Neural cell (in vitro differentiated cells): ENCODE results near the gene SCUBE2. TPM values are rescaled to one million over a fixed set of nuclear protein-coding genes. Genes with fewer than 3 reads are reported as not detected.
A peak's percentile ranks its signal among the peaks of the same experiment; 100 is the strongest.

Experiments
- H2AFZ ChIP-seq: fragments of 200-600, 300-800 bp; sonication (generic), shearing (Covaris generic); 2 replicates; pipeline ENCODE4 v1.6.0; 2014; ENCODE audit warnings: low read depth, mild to moderate bottlenecking, antibody characterized with exemption, low read length, moderate library complexity
- H3F3A ChIP-seq: fragments of 200-600 bp; shearing (Covaris generic); 2 replicates; pipeline ENCODE4 v1.6.1; 2016; ENCODE audit warnings: mild to moderate bottlenecking, moderate library complexity, mixed read lengths, antibody characterized with exemption, low read length; ENCODE audit not compliant: insufficient read depth, poor library complexity, severe bottlenecking
- H3K27ac ChIP-seq: fragments of 200-600, 300-800 bp; sonication (generic), shearing (Covaris generic); 2 replicates; pipeline ENCODE4 v1.5.1; 2014; ENCODE audit warnings: mild to moderate bottlenecking, low read length, moderate library complexity
- H3K27me3 ChIP-seq: fragments of 300-800, 200-600 bp; sonication (generic), shearing (Covaris generic); 2 replicates; pipeline ENCODE4 v1.6.0; 2014; ENCODE audit warnings: mild to moderate bottlenecking, low read depth, low read length, moderate library complexity; ENCODE audit not compliant: insufficient read depth
- H3K36me3 ChIP-seq: fragments of 300-800, 200-600 bp; sonication (generic), shearing (Covaris generic); 2 replicates; pipeline ENCODE4 v1.5.1; 2014; ENCODE audit warnings: mild to moderate bottlenecking, antibody characterized with exemption, low read length, moderate library complexity; ENCODE audit not compliant: insufficient read depth
- H3K4me2 ChIP-seq: fragments of 300-800, 200-600 bp; sonication (generic), shearing (Covaris generic); 2 replicates; pipeline ENCODE4 v1.6.0; 2014; ENCODE audit warnings: mild to moderate bottlenecking, low read length
- H3K4me3 ChIP-seq: fragments of 300-800, 200-600 bp; sonication (generic), shearing (Covaris generic); 2 replicates; pipeline ENCODE4 v1.5.1; 2014; ENCODE audit warnings: mild to moderate bottlenecking, low read length, moderate library complexity
- H3K79me2 ChIP-seq: fragments of 200-600 bp; shearing (Covaris generic); replicated peaks from 2 replicates; pipeline ENCODE4 v1.6.0; 2014; ENCODE audit warnings: mild to moderate bottlenecking, low read length, moderate library complexity; ENCODE audit not compliant: insufficient read depth
- H3K9ac ChIP-seq: fragments of 300-800, 200-600 bp; sonication (generic), shearing (Covaris generic); 2 replicates; pipeline ENCODE4 v1.6.1; 2016; ENCODE audit warnings: mild to moderate bottlenecking, low read length, mixed read lengths
- H3K9me2 ChIP-seq: fragments of 200-600 bp; shearing (Covaris generic); 2 replicates; pipeline ENCODE4 v1.6.1; 2016; ENCODE audit warnings: mild to moderate bottlenecking, low read length, mixed read lengths; ENCODE audit not compliant: insufficient read depth
- H3K9me3 ChIP-seq: fragments of 200-600, 300-800 bp; sonication (generic), shearing (Covaris generic); 2 replicates; pipeline ENCODE4 v1.6.1; 2016; ENCODE audit warnings: mild to moderate bottlenecking, mixed run types, low read length, moderate library complexity, mixed read lengths
- H4K20me1 ChIP-seq: fragments of 200-600 bp; shearing (Covaris generic); 2 replicates; pipeline ENCODE4 v1.6.1; 2016; ENCODE audit warnings: mild to moderate bottlenecking, mixed run types; ENCODE audit not compliant: insufficient read depth
- EP300 ChIP-seq: fragments of 450-650 bp; conservative IDR thresholded peaks from 2 replicates; pipeline ENCODE4 v1.6.1; 2014; ENCODE audit warnings: antibody characterized with exemption, mild to moderate bottlenecking, moderate library complexity; ENCODE audit not compliant: poor library complexity, severe bottlenecking
- EZH2 ChIP-seq: fragments of 200-600, 300-800 bp; shearing (Covaris generic), sonication (generic); IDR thresholded peaks from 2 replicates; pipeline ENCODE4 v1.6.1; 2014; ENCODE audit warnings: antibody characterized with exemption, low read length, borderline replicate concordance, mild to moderate bottlenecking; ENCODE audit not compliant: insufficient read depth, poor library complexity, severe bottlenecking
- MXI1 ChIP-seq: fragments of 450-650 bp; conservative IDR thresholded peaks from 2 replicates; pipeline ENCODE4 v1.6.1; 2014; ENCODE audit warnings: antibody characterized with exemption, mild to moderate bottlenecking; ENCODE audit not compliant: poor library complexity, severe bottlenecking
- POLR2AphosphoS5 ChIP-seq: IDR thresholded peaks from 2 replicates; pipeline ENCODE4 v1.6.1; 2012
- RAD21 ChIP-seq: fragments of 450-650 bp; conservative IDR thresholded peaks from 2 replicates; pipeline ENCODE4 v1.6.1; 2014; ENCODE audit warnings: antibody characterized with exemption, mild to moderate bottlenecking, moderate library complexity
- SMC3 ChIP-seq: fragments of 450-650 bp; conservative IDR thresholded peaks from 2 replicates; pipeline ENCODE4 v1.6.1; 2014; ENCODE audit warnings: antibody characterized with exemption, mild to moderate bottlenecking, moderate library complexity; ENCODE audit not compliant: poor library complexity
- TAF1 ChIP-seq: IDR thresholded peaks from 2 replicates; pipeline ENCODE4 v1.6.1; 2012; ENCODE audit warnings: low read depth
- polyA plus RNA-seq: library from polyadenylated mRNA; depleted of rRNA; stranded (reverse); fragments of >200 nt; gene quantifications from 2 replicates; pipeline ENCODE4 v1.2.3, GENCODE V29; 2014
- TF ChIP-seq, protein P1 (sequence below): IDR thresholded peaks from 2 replicates; pipeline ENCODE4 v1.6.1; 2012; ENCODE audit warnings: borderline replicate concordance
- TF ChIP-seq, protein P2 (sequence below): fragments of 450-650 bp; IDR thresholded peaks from 2 replicates; pipeline ENCODE4 v1.5.1; 2014; ENCODE audit warnings: antibody characterized with exemption, mild to moderate bottlenecking, moderate library complexity; ENCODE audit not compliant: poor library complexity, severe bottlenecking

SCUBE2 gene
- polyA plus RNA-seq, 1 donor from 2014 or later: 2.6 TPM

DNA sequence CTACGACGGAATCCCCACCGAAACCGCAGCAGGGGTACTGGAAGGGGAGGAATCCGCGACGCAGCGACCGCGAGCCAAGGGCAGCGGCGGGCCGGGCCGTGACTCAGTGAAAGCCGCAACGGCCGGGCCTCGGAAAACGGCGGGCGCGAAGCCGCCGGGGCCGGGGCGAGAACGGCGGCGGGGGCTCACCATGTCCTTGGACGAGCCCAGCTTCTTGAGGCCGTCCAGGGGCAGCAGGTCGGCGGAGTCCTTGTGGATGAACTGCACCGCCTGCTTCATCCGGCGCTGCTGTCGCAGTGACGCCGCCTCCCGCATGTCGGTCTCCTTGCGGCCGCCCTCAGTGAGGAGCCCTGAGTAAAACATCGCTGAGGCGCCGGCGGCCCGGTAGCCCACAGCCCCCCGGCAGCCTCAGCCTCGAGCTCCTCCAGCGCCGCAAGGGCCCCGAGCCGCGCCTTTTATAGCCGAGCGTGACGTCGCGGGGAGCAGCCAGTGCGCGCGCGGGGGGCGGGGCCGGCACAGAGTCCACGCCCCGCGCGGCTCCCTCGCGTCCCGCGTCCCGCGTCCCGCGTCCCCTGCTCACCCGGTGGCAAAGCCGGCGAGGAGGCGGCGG is 87.7 kb downstream of the SCUBE2 start, which contains the start of gene NRIP3:
NRIP3 (minus strand) TSS at position 429 of the 610 bp plus-strand sequence; CDS start at position 363, 66 bp downstream.
- peak within 1 kb of the TSS; percentile 66 for H3K9ac ChIP-seq

DNA sequence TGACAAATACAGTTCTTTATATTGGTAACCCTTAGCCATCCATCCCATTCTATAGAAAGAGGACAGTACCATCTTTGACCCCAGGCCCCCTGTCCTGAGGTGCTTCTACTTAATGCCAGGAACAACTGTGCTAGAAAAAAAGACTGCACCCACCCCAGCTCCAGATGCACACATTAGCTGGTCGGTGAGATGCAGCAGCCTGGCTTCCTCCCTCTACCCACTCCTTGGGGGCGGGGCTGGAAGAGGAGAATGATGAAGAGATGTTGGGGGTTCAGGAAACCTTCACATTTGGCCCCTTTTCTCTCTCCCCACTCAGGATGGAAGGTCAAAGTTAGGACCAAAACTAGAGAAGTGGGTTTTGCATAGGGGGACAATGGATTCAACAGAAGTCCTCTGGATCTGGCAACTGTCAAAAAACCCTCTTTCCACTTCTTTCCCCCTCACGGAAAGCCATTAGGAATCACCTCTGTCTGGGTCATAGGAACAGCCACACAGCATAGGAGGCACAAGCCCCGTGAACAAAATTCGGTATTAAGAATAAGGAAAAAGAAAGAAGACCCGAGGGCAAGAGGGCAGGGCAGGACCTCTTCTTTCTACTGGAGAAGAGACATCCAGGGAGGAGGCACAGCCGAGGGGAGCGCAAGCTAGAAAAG is 88.4 kb downstream of the SCUBE2 start:
- H3K79me2 ChIP-seq: no peaks in the 10 kb centered on the region
- no peaks in the 10 kb centered on the region for H3K36me3 ChIP-seq
- peak overlapping the region; percentile 66 for H2AFZ ChIP-seq
- no peaks in the 10 kb centered on the region for H4K20me1 ChIP-seq
- peaks cover 62% of the 10 kb centered on the region for H3K27me3 ChIP-seq
- peak overlapping the region; percentile 21 for H3K4me2 ChIP-seq
- peak overlapping the region; percentile 66 for H3K9ac ChIP-seq
- H3K9me3 ChIP-seq: no peaks in the 10 kb centered on the region
- no peaks in the 10 kb centered on the region for H3K9me2 ChIP-seq
- no peaks in the 10 kb centered on the region for H3F3A ChIP-seq
- no peak overlapping the region for H3K27ac ChIP-seq
- H3K4me3 ChIP-seq: peak overlapping the region; percentile 82
- TF ChIP-seq, protein P1, sequence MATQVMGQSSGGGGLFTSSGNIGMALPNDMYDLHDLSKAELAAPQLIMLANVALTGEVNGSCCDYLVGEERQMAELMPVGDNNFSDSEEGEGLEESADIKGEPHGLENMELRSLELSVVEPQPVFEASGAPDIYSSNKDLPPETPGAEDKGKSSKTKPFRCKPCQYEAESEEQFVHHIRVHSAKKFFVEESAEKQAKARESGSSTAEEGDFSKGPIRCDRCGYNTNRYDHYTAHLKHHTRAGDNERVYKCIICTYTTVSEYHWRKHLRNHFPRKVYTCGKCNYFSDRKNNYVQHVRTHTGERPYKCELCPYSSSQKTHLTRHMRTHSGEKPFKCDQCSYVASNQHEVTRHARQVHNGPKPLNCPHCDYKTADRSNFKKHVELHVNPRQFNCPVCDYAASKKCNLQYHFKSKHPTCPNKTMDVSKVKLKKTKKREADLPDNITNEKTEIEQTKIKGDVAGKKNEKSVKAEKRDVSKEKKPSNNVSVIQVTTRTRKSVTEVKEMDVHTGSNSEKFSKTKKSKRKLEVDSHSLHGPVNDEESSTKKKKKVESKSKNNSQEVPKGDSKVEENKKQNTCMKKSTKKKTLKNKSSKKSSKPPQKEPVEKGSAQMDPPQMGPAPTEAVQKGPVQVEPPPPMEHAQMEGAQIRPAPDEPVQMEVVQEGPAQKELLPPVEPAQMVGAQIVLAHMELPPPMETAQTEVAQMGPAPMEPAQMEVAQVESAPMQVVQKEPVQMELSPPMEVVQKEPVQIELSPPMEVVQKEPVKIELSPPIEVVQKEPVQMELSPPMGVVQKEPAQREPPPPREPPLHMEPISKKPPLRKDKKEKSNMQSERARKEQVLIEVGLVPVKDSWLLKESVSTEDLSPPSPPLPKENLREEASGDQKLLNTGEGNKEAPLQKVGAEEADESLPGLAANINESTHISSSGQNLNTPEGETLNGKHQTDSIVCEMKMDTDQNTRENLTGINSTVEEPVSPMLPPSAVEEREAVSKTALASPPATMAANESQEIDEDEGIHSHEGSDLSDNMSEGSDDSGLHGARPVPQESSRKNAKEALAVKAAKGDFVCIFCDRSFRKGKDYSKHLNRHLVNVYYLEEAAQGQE: no peak
- TF ChIP-seq EZH2 (no peak), MXI1 (no peak), POLR2AphosphoS5 (no peak), TAF1 (no peak), SMC3 (no peak), RAD21 (no peak)
- TF ChIP-seq, protein P2, sequence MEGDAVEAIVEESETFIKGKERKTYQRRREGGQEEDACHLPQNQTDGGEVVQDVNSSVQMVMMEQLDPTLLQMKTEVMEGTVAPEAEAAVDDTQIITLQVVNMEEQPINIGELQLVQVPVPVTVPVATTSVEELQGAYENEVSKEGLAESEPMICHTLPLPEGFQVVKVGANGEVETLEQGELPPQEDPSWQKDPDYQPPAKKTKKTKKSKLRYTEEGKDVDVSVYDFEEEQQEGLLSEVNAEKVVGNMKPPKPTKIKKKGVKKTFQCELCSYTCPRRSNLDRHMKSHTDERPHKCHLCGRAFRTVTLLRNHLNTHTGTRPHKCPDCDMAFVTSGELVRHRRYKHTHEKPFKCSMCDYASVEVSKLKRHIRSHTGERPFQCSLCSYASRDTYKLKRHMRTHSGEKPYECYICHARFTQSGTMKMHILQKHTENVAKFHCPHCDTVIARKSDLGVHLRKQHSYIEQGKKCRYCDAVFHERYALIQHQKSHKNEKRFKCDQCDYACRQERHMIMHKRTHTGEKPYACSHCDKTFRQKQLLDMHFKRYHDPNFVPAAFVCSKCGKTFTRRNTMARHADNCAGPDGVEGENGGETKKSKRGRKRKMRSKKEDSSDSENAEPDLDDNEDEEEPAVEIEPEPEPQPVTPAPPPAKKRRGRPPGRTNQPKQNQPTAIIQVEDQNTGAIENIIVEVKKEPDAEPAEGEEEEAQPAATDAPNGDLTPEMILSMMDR: no peak

More for the DNA sequence above, 87.7 kb downstream of the SCUBE2 start, which contains the start of gene NRIP3:
- H3K36me3 ChIP-seq: no peaks in the 10 kb centered on the region
- H3K79me2 ChIP-seq: no peaks in the 10 kb centered on the region
- no peaks in the 10 kb centered on the region for H3F3A ChIP-seq
- TF ChIP-seq EP300: no peak
- TF ChIP-seq TAF1: peak; percentile 53
- peak; percentile 79 for TF ChIP-seq POLR2AphosphoS5
- no peak for TF ChIP-seq MXI1
- TF ChIP-seq, protein P2: peak; percentile 41
- TF ChIP-seq RAD21: peak; percentile 33
- TF ChIP-seq EZH2: no peak
- TF ChIP-seq, protein P1: peak; percentile 62
- peak; percentile 22 for TF ChIP-seq SMC3
- H3K4me2 ChIP-seq: peak within 1 kb of the TSS; percentile 21
- H3K9me2 ChIP-seq: no peaks in the 10 kb centered on the region
- H3K4me3 ChIP-seq: peak within 1 kb of the TSS; percentile 82
- no peaks in the 10 kb centered on the region for H3K9me3 ChIP-seq
- H2AFZ ChIP-seq: peak within 1 kb of the TSS; percentile 66
- H3K27ac ChIP-seq: no peak within 1 kb of the TSS
- H4K20me1 ChIP-seq: no peaks in the 10 kb centered on the region
- peaks cover 62% of the 10 kb centered on the region for H3K27me3 ChIP-seq
